Measurements from ENCODE around the gene KCND3.

KCND3 gene

GRCh38 chr1:111989531-111990025, at the start of gene KCND3:
TSS of gene KCND3 (minus strand) at chr1:111989668.
- H3K4me3 Mint-ChIP-seq, result peak within 1 kb of the TSS; percentile 60
- no peaks in the 10 kb centered on the region for H3K36me3 Mint-ChIP-seq (ENCODE audit: low read depth)
- H3K27me3 Mint-ChIP-seq, result peaks cover 88% of the 10 kb centered on the region
- H3K27ac Mint-ChIP-seq, result no peak within 1 kb of the TSS
- peak; percentile 43 for DNase-seq
- peaks cover 13% of the 10 kb centered on the region for H3K4me1 Mint-ChIP-seq (ENCODE audit: low read depth)
- H3K9me3 Mint-ChIP-seq, result no peaks in the 10 kb centered on the region

- Mint-ChIP-seq H3K27ac (no peak overlapping the region), H3K4me1 (ENCODE audit: low read depth) (no peaks in the 10 kb centered on the region), H3K4me3 (no peak overlapping the region), H3K27me3 (no peaks in the 10 kb centered on the region), H3K9me3 (no peaks in the 10 kb centered on the region), H3K36me3 (ENCODE audit: low read depth) (no peaks in the 10 kb centered on the region)
- DNase-seq, result no peak
These were observed 44.8 kb upstream of the KCND3 start for GRCh38 chr1:112034277-112034676.

GRCh38 chr1:112033439-112034120, 44.1 kb upstream of the KCND3 start:
- H3K36me3 Mint-ChIP-seq (ENCODE audit: low read depth), result no peaks in the 10 kb centered on the region
- H3K4me1 Mint-ChIP-seq (ENCODE audit: low read depth), result no peaks in the 10 kb centered on the region
- no peaks in the 10 kb centered on the region for H3K9me3 Mint-ChIP-seq
- peaks cover 3% of the 10 kb centered on the region for H3K27me3 Mint-ChIP-seq
- H3K4me3 Mint-ChIP-seq, result no peak overlapping the region
- H3K27ac Mint-ChIP-seq, result no peak overlapping the region
- DNase-seq, result no peak

- peaks cover 6% of the 10 kb centered on the region for H3K27me3 Mint-ChIP-seq
These were observed 40.7 kb upstream of the KCND3 start for GRCh38 chr1:112030157-112030556.

GRCh38 chr1:112027696-112028095, 38.2 kb upstream of the KCND3 start:
- Mint-ChIP-seq H3K36me3 (ENCODE audit: low read depth) (no peaks in the 10 kb centered on the region), H3K27me3 (peaks cover 18% of the 10 kb centered on the region), H3K4me1 (ENCODE audit: low read depth) (no peaks in the 10 kb centered on the region), H3K27ac (no peak overlapping the region), H3K4me3 (no peak overlapping the region), H3K9me3 (no peaks in the 10 kb centered on the region)
- no peak for DNase-seq

More at GRCh38 chr1:112030157-112030556, 40.7 kb upstream of the KCND3 start:
- DNase-seq, result no peak
- no peaks in the 10 kb centered on the region for H3K4me1 Mint-ChIP-seq (ENCODE audit: low read depth)
- H3K4me3 Mint-ChIP-seq, result no peak overlapping the region
- H3K27ac Mint-ChIP-seq, result no peak overlapping the region
- no peaks in the 10 kb centered on the region for H3K9me3 Mint-ChIP-seq
- H3K36me3 Mint-ChIP-seq (ENCODE audit: low read depth), result no peaks in the 10 kb centered on the region

GRCh38 chr1:112026501-112026900, 37.0 kb upstream of the KCND3 start:
- Mint-ChIP-seq H3K27ac (no peak overlapping the region), H3K4me3 (no peak overlapping the region), H3K27me3 (peaks cover 23% of the 10 kb centered on the region), H3K36me3 (ENCODE audit: low read depth) (no peaks in the 10 kb centered on the region), H3K9me3 (no peaks in the 10 kb centered on the region), H3K4me1 (ENCODE audit: low read depth) (no peaks in the 10 kb centered on the region)
- DNase-seq, result no peak

GRCh38 chr1:112026016-112026415, 36.5 kb upstream of the KCND3 start:
- H3K4me1 Mint-ChIP-seq (ENCODE audit: low read depth), result no peaks in the 10 kb centered on the region
- no peak overlapping the region for H3K27ac Mint-ChIP-seq
- no peaks in the 10 kb centered on the region for H3K36me3 Mint-ChIP-seq (ENCODE audit: low read depth)
- H3K4me3 Mint-ChIP-seq, result no peak overlapping the region
- no peak for DNase-seq
- peaks cover 26% of the 10 kb centered on the region for H3K27me3 Mint-ChIP-seq
- no peaks in the 10 kb centered on the region for H3K9me3 Mint-ChIP-seq

GRCh38 chr1:112021263-112021662, 31.8 kb upstream of the KCND3 start:
- Mint-ChIP-seq H3K36me3 (ENCODE audit: low read depth) (no peaks in the 10 kb centered on the region), H3K27me3 (peaks cover 21% of the 10 kb centered on the region), H3K4me3 (no peak overlapping the region), H3K27ac (no peak overlapping the region), H3K4me1 (ENCODE audit: low read depth) (no peaks in the 10 kb centered on the region), H3K9me3 (no peaks in the 10 kb centered on the region)
- DNase-seq, result no peak

- H3K27ac Mint-ChIP-seq, result no peak overlapping the region
- H3K4me3 Mint-ChIP-seq, result no peak overlapping the region
- no peaks in the 10 kb centered on the region for H3K36me3 Mint-ChIP-seq (ENCODE audit: low read depth)
- no peaks in the 10 kb centered on the region for H3K4me1 Mint-ChIP-seq (ENCODE audit: low read depth)
- peaks cover 32% of the 10 kb centered on the region for H3K27me3 Mint-ChIP-seq
- peaks cover 6% of the 10 kb centered on the region for H3K9me3 Mint-ChIP-seq
- DNase-seq, result no peak
These were observed 27.7 kb upstream of the KCND3 start for GRCh38 chr1:112017183-112017582.

GRCh38 chr1:112012823-112013222, 23.4 kb upstream of the KCND3 start:
- H3K36me3 Mint-ChIP-seq (ENCODE audit: low read depth), result no peaks in the 10 kb centered on the region
- peaks cover 35% of the 10 kb centered on the region for H3K27me3 Mint-ChIP-seq
- H3K9me3 Mint-ChIP-seq, result peaks cover 6% of the 10 kb centered on the region
- H3K4me1 Mint-ChIP-seq (ENCODE audit: low read depth), result no peaks in the 10 kb centered on the region
- H3K27ac Mint-ChIP-seq, result no peak overlapping the region
- no peak overlapping the region for H3K4me3 Mint-ChIP-seq
- no peak for DNase-seq

- Mint-ChIP-seq H3K27me3 (peaks cover 35% of the 10 kb centered on the region), H3K27ac (no peak overlapping the region), H3K4me3 (no peak overlapping the region), H3K36me3 (ENCODE audit: low read depth) (no peaks in the 10 kb centered on the region), H3K4me1 (ENCODE audit: low read depth) (no peaks in the 10 kb centered on the region), H3K9me3 (peaks cover 6% of the 10 kb centered on the region)
- DNase-seq, result no peak
These were observed 21.7 kb upstream of the KCND3 start for GRCh38 chr1:112011202-112011601.

GRCh38 chr1:112007169-112007568, 17.7 kb upstream of the KCND3 start:
- no peaks in the 10 kb centered on the region for H3K4me1 Mint-ChIP-seq (ENCODE audit: low read depth)
- no peak overlapping the region for H3K4me3 Mint-ChIP-seq
- H3K9me3 Mint-ChIP-seq, result no peaks in the 10 kb centered on the region
- H3K27ac Mint-ChIP-seq, result no peak overlapping the region
- H3K27me3 Mint-ChIP-seq, result peaks cover 18% of the 10 kb centered on the region
- no peak for DNase-seq
- no peaks in the 10 kb centered on the region for H3K36me3 Mint-ChIP-seq (ENCODE audit: low read depth)

GRCh38 chr1:112006416-112007025, 17.1 kb upstream of the KCND3 start:
- H3K27me3 Mint-ChIP-seq, result peaks cover 21% of the 10 kb centered on the region
- H3K36me3 Mint-ChIP-seq (ENCODE audit: low read depth), result no peaks in the 10 kb centered on the region
- no peaks in the 10 kb centered on the region for H3K9me3 Mint-ChIP-seq
- no peaks in the 10 kb centered on the region for H3K4me1 Mint-ChIP-seq (ENCODE audit: low read depth)
- no peak overlapping the region for H3K27ac Mint-ChIP-seq
- DNase-seq, result no peak
- H3K4me3 Mint-ChIP-seq, result no peak overlapping the region

- Mint-ChIP-seq H3K27ac (no peak overlapping the region), H3K4me1 (ENCODE audit: low read depth) (no peaks in the 10 kb centered on the region), H3K36me3 (ENCODE audit: low read depth) (no peaks in the 10 kb centered on the region), H3K4me3 (no peak overlapping the region), H3K27me3 (peaks cover 38% of the 10 kb centered on the region), H3K9me3 (no peaks in the 10 kb centered on the region)
- DNase-seq, result no peak
These were observed 14.6 kb upstream of the KCND3 start for GRCh38 chr1:112004076-112004475.

GRCh38 chr1:112002514-112002913, 13.0 kb upstream of the KCND3 start:
- Mint-ChIP-seq H3K36me3 (ENCODE audit: low read depth) (no peaks in the 10 kb centered on the region), H3K9me3 (no peaks in the 10 kb centered on the region), H3K4me1 (ENCODE audit: low read depth) (no peaks in the 10 kb centered on the region), H3K4me3 (no peak overlapping the region), H3K27ac (no peak overlapping the region), H3K27me3 (peaks cover 39% of the 10 kb centered on the region)
- DNase-seq, result no peak

Measured in activated T-cell treated with anti-CD3 and anti-CD28 coated beads, Interleukin-2, amount 50 U/mL, for 24 hours (primary cell).